WERI-Rb-1 (cell line): ENCODE measurements around the gene DNM3.

Experiments used
- DNase-seq: peaks from one replicate; pipeline ENCODE4 v3.0.0-alpha.2; 2020
- H3K27ac ChIP-seq: fragments of 250-450 bp; sonication (Bioruptor Pico); 2 replicates; pipeline ENCODE4 v1.5.1; 2020; ENCODE audit warnings: mild to moderate bottlenecking, moderate library complexity
- H3K27me3 ChIP-seq: fragments of 250-450 bp; sonication (Bioruptor Pico); 2 replicates; pipeline ENCODE4 v1.5.1; 2021; ENCODE audit warnings: mild to moderate bottlenecking, low read depth, moderate library complexity; ENCODE audit not compliant: insufficient read depth, severe bottlenecking
- H3K36me3 ChIP-seq: fragments of 250-450 bp; sonication (Bioruptor Pico); 2 replicates; pipeline ENCODE4 v1.5.1; 2020; ENCODE audit warnings: mild to moderate bottlenecking, moderate library complexity
- H3K4me3 ChIP-seq: 2 replicates; pipeline ENCODE4 v1.5.1; 2011; ENCODE audit warnings: low read depth, mild to moderate bottlenecking, control low read depth, low read length
- H3K9me3 ChIP-seq: fragments of 250-450 bp; sonication (Bioruptor Pico); 2 replicates; pipeline ENCODE4 v1.5.1; 2021; ENCODE audit warnings: mild to moderate bottlenecking, moderate library complexity; ENCODE audit not compliant: severe bottlenecking
- TF ChIP-seq, protein P1 (sequence below): IDR thresholded peaks from 2 replicates; pipeline ENCODE4 v1.5.1; 2011; ENCODE audit warnings: low read depth, mild to moderate bottlenecking, control low read depth, inconsistent platforms, low read length

DNM3 gene

DNA sequence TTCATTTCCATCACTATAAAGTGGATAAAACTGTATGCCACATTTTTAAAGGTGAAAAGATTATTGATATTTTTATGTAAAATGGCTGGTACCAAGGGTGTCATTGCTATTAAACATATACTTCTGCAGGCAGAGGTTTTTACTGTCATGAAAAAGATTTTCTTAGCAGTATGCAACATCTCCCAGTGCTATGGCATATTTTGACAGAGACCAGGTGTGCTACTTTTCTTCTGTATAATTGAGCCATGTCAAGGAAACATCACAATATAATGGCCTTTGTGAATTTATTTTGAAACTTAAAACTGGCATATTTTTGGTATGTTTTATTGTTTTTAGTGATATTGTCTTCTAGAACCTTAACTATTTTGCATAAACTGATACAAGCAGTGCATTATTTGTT lies 362.6 kb downstream of the DNM3 start:
- Histone ChIP-seq H3K27ac (no peak overlapping the region), H3K36me3 (no peaks in the 10 kb centered on the region), H3K4me3 (no peak overlapping the region), H3K27me3 (no peaks in the 10 kb centered on the region), H3K9me3 (peaks cover under 1% of the 10 kb centered on the region)
- no peak for DNase-seq
- TF ChIP-seq, protein P1, sequence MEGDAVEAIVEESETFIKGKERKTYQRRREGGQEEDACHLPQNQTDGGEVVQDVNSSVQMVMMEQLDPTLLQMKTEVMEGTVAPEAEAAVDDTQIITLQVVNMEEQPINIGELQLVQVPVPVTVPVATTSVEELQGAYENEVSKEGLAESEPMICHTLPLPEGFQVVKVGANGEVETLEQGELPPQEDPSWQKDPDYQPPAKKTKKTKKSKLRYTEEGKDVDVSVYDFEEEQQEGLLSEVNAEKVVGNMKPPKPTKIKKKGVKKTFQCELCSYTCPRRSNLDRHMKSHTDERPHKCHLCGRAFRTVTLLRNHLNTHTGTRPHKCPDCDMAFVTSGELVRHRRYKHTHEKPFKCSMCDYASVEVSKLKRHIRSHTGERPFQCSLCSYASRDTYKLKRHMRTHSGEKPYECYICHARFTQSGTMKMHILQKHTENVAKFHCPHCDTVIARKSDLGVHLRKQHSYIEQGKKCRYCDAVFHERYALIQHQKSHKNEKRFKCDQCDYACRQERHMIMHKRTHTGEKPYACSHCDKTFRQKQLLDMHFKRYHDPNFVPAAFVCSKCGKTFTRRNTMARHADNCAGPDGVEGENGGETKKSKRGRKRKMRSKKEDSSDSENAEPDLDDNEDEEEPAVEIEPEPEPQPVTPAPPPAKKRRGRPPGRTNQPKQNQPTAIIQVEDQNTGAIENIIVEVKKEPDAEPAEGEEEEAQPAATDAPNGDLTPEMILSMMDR, result no peak

GRCh38 chr1:172206256-172206655 lies 365.0 kb downstream of the DNM3 start:
- TF ChIP-seq, protein P1, result no peak
- Histone ChIP-seq H3K27ac (no peak overlapping the region), H3K27me3 (no peaks in the 10 kb centered on the region), H3K36me3 (no peaks in the 10 kb centered on the region), H3K4me3 (no peak overlapping the region), H3K9me3 (no peaks in the 10 kb centered on the region)
- DNase-seq, result no peak

- TF ChIP-seq, protein P1, result no peak
- no peaks in the 10 kb centered on the region for H3K9me3 ChIP-seq
- H3K27ac ChIP-seq, result no peak overlapping the region
- DNase-seq, result no peak
- no peak overlapping the region for H3K4me3 ChIP-seq
- no peaks in the 10 kb centered on the region for H3K36me3 ChIP-seq
- no peaks in the 10 kb centered on the region for H3K27me3 ChIP-seq
Measured at GRCh38 chr1:172208635-172209034, 367.3 kb downstream of the DNM3 start.

DNA sequence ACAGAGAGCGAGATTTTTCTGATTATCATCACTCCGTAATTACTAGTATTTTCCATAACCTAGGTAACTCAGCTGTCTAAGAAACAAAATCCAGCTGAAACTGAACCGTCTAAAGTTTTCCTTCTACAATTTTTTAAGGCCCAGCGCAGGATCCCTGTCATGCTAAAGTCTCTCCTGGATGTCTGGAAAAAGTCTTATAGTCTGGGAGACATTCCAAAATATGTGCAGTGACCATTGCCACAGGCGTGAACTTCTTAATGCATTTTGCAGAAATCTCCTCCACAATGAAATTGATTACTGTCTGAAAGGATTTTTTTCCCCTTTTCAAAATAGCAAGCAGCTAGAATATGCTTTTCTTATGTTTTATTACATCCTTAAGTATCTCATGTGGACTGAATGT lies 369.9 kb downstream of the DNM3 start:
- no peak for DNase-seq

DNA sequence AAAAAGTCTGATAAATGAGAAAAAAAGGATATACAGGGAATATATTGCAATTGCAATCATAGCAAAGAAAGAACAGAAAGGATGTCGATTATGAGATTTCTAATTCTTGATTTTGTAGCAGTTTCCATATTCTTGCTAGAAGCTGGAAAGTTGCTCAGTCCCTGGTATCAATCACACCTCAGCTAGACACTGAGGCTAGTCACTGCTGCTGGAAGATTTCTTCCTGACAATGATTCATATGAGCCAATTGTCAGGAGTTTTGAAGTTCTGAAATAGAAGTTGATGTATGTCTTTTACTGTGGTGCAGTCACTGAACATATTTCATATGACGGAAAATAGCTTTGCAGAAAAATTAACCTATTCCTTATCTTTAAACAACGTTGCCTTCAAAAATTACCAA lies 370.8 kb downstream of the DNM3 start:
- Histone ChIP-seq H3K9me3 (no peaks in the 10 kb centered on the region), H3K27ac (no peak overlapping the region)
- DNase-seq, result no peak

More for the DNA sequence above, 369.9 kb downstream of the DNM3 start:
- TF ChIP-seq, protein P1, result no peak
- Histone ChIP-seq H3K27ac (no peak overlapping the region), H3K27me3 (no peaks in the 10 kb centered on the region), H3K36me3 (no peaks in the 10 kb centered on the region), H3K4me3 (no peak overlapping the region), H3K9me3 (no peaks in the 10 kb centered on the region)

DNA sequence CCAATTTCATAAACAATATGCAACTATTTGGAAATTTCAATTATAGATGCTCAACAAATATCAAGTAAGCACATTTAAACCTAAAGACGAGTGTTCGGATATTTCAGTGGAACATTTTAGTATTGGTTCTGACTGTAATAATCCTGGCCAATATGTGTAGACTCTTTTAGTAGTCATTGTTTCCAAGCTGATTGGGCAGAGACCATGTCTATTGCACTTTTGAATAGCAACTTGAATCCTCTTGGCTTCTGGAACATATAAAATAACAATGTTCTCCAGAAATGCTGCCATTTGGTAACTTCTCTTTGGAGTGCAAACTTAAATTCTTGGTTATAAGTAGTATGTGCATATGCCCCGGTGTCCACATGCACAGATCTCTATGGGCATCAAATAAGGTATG lies 373.7 kb downstream of the DNM3 start:
- no peaks in the 10 kb centered on the region for H3K27me3 ChIP-seq
- no peaks in the 10 kb centered on the region for H3K36me3 ChIP-seq
- H3K27ac ChIP-seq, result no peak overlapping the region
- H3K9me3 ChIP-seq, result no peaks in the 10 kb centered on the region
- TF ChIP-seq, protein P1, result no peak
- no peak overlapping the region for H3K4me3 ChIP-seq
- DNase-seq, result no peak

More for the DNA sequence above, 370.8 kb downstream of the DNM3 start:
- no peaks in the 10 kb centered on the region for H3K27me3 ChIP-seq
- H3K4me3 ChIP-seq, result no peak overlapping the region
- H3K36me3 ChIP-seq, result no peaks in the 10 kb centered on the region
- TF ChIP-seq, protein P1, result no peak
